GM12878 (cell line): Measurements from ENCODE around the gene FBXO4. TPM values are rescaled to one million over a fixed set of nuclear protein-coding genes. Genes with fewer than 3 reads are reported as not detected.

Experiments
- ATAC-seq: fragments of 200-7000 bp; cut with Tn5 transposase; 3 replicates; pipeline ENCODE4 v1.9.1; 2020; ENCODE audit warnings: mild to moderate bottlenecking, moderate library complexity
- BruUV-seq: library from RNA; stranded (reverse); fragments of 400-500 nt; replicated peaks from 2 replicates; lab custom pipeline; 2021; lab: Mats Ljungman, UMichigan
- CTCF ChIA-PET: fragments of 300-600 bp; sonication (Branson Sonifier 250); formaldehyde crosslinking; extraction: SDS; loops from one replicate; lab custom pipeline; 2021; ENCODE audit warnings: inconsistent platforms; lab: Yijun Ruan, JAX
- POLR2A ChIA-PET: fragments of 350-600 bp; formaldehyde crosslinking; extraction: SDS; loops from one replicate; lab custom pipeline; 2021; ENCODE audit warnings: inconsistent platforms; lab: Charles Lee
- RAD21 ChIA-PET: fragments of 300-600 bp; sonication (Branson Sonifier 250); formaldehyde crosslinking; loops from one replicate; lab custom pipeline; 2023; ENCODE audit warnings: antibody characterized with exemption; ENCODE audit not compliant: unreplicated experiment; lab: Charles Lee
- SMC1A ChIA-PET: fragments of 300-600 bp; sonication (Branson Sonifier 250); formaldehyde crosslinking; loops from one replicate; lab custom pipeline; 2023; ENCODE audit not compliant: unreplicated experiment, uncharacterized antibody; lab: Charles Lee
- DNase-seq: peaks from one replicate; pipeline ENCODE4 v3.0.0-alpha.2; 2011; ENCODE audit warnings: low read depth, low spot score
- FAIRE-seq: peaks from 3 replicates; lab custom pipeline; 2011; peaks lifted over from hg19 to GRCh38; lab: Jason Lieb, UNC
- H2AFZ ChIP-seq: 2 replicates; pipeline ENCODE4 v1.6.0; 2011; ENCODE audit warnings: low read depth, low read length, control low read depth; ENCODE audit not compliant: control insufficient read depth
- H3K27ac ChIP-seq: 2 replicates; pipeline ENCODE4 v1.5.1; 2011; ENCODE audit warnings: control low read depth; ENCODE audit not compliant: control insufficient read depth, insufficient read depth
- H3K27me3 ChIP-seq, 2 experiments: replicated peaks in 1 of 2; 2 replicates each; pipeline versions ENCODE4 v1.6.0 to v1.6.1; 2011; ENCODE audit warnings: low read length in 1 of 2; ENCODE audit not compliant: control insufficient read depth in 2 of 2, insufficient read depth in 2 of 2
- H3K36me3 ChIP-seq, 2 experiments: 2 replicates each; pipeline ENCODE4 v1.5.1; 2011; ENCODE audit warnings: low read length in 1 of 2; ENCODE audit not compliant: control insufficient read depth in 2 of 2, insufficient read depth in 2 of 2
- H3K4me1 ChIP-seq: 2 replicates; pipeline ENCODE4 v1.6.1; 2011; ENCODE audit warnings: mild to moderate bottlenecking, low read length, moderate library complexity, mixed read lengths; ENCODE audit not compliant: control insufficient read depth, insufficient read depth
- H3K4me2 ChIP-seq: 2 replicates; pipeline ENCODE4 v1.6.0; 2011; ENCODE audit warnings: control low read depth; ENCODE audit not compliant: control insufficient read depth, insufficient read depth
- H3K4me3 ChIP-seq: fragments of 200-600 bp; sonication (generic); 2 replicates; pipeline ENCODE4 v1.5.1; 2016
- H3K79me2 ChIP-seq: 2 replicates; pipeline ENCODE4 v1.6.0; 2011; ENCODE audit warnings: low read length; ENCODE audit not compliant: control insufficient read depth, insufficient read depth
- H3K9ac ChIP-seq: 2 replicates; pipeline ENCODE4 v1.8.0; 2011; ENCODE audit warnings: low read length, control low read depth, mixed read lengths; ENCODE audit not compliant: control insufficient read depth, insufficient read depth
- H3K9me3 ChIP-seq: replicated peaks from 3 replicates; pipeline ENCODE4 v1.5.1; 2011; ENCODE audit warnings: mild to moderate bottlenecking, low read length; ENCODE audit not compliant: control insufficient read depth, insufficient read depth
- H4K20me1 ChIP-seq: 2 replicates; pipeline ENCODE4 v1.6.0; 2011; ENCODE audit not compliant: control insufficient read depth, insufficient read depth
- CTCF ChIP-seq, 3 experiments: IDR thresholded peaks in 2 of 3; conservative IDR thresholded peaks in 1 of 3; 2 replicates each; pipeline ENCODE4 v1.5.1; 2011; ENCODE audit warnings: low read depth in 3 of 3, low read length in 3 of 3, mild to moderate bottlenecking in 3 of 3, control low read depth in 2 of 3, moderate library complexity in 2 of 3, inconsistent platforms in 1 of 3, mixed read lengths in 1 of 3; ENCODE audit not compliant: control insufficient read depth in 2 of 3, insufficient read depth in 1 of 3; ENCODE audit errors: extremely low read depth in 1 of 3
- MLLT1 ChIP-seq: fragments of 450-650 bp; IDR thresholded peaks from 2 replicates; pipeline ENCODE4 v1.6.1; 2016; ENCODE audit warnings: mild to moderate bottlenecking
- POLR2A ChIP-seq: IDR thresholded peaks from 2 replicates; pipeline ENCODE4 v1.6.1; 2011; ENCODE audit warnings: low read depth, mild to moderate bottlenecking, low read length
- USF2 ChIP-seq: IDR thresholded peaks from 2 replicates; pipeline ENCODE4 v1.6.1; 2011; ENCODE audit warnings: low read depth, low read length, improper control_type of control experiment, borderline replicate concordance
- WGBS: methylation state at CpG from one replicate; pipeline ENCODE4 v1.1.6; 2016; ENCODE audit warnings: low lambda C conversion rate; ENCODE audit not compliant: insufficient replicate concordance, insufficient coverage; ENCODE audit errors: missing lambda C conversion rate; 5-methylcytosine and 5-hydroxymethylcytosine counted together
- in situ Hi-C: fragments of 300-500 bp; cut with MboI; formaldehyde crosslinking; loops from 9 replicates; pipeline ENCODE4 v1.14.3; 2018; ENCODE audit warnings: mixed read lengths
- intact Hi-C: fragments of 100-400 bp; cut with micrococcal nuclease; formaldehyde crosslinking; loops from one replicate; pipeline ENCODE4 v1.14.2; 2022; ENCODE audit not compliant: unreplicated experiment
- polyA plus RNA-seq, 11 experiments: library from polyadenylated mRNA; depleted of rRNA in 4 of 11; unstranded in 6 of 11; stranded (reverse) in 5 of 11; fragments of >200 nt; fragmentation: Nextera tagmentation in 4 of 11; fragmentation: Illumina TruSeq in 1 of 11; extraction: Ambion mirVana in 4 of 11; extraction: Trizol in 1 of 11; gene quantifications; 1 replicate in 1 of 11; 2 replicates in 10 of 11; pipeline versions ENCODE4 v1.2.1 to v1.2.3, GENCODE V29; 2011 to 2016; ENCODE audit warnings: inconsistent platforms in 2 of 11, missing spikeins in 2 of 11, low read depth in 1 of 11
- total RNA-seq, 4 experiments: library from RNA; depleted of rRNA in 3 of 4; stranded (reverse); fragments of >200 nt in 3 of 4; fragmentation: Illumina TruSeq in 1 of 4; extraction: Trizol in 1 of 4; gene quantifications; 2 replicates each; pipeline versions ENCODE4 v1.2.1 to v1.2.3, GENCODE V29; 2013 to 2021

FBXO4 gene
- total and polyA plus RNA-seq, 10 of the 15 experiments (the other 5 are each of a cell fraction or from before 2014, with no cell fraction given): 7.2 to 30.5 (median 19.6) TPM

- ChIA-PET RAD21 (no interaction called here), CTCF (interaction anchor here (0.7 to 1.7 kb wide), 2 partner anchors 32 to 37 kb away, joined by 4 to 8 read pairs; no protein-coding TSS in a partner anchor), POLR2A (no interaction called here), SMC1A (interaction anchor here (0.5 kb wide), 1 partner anchor 43 kb away, joined by 3 read pairs; no protein-coding TSS in a partner anchor)
- Histone ChIP-seq H3K27me3 (no peaks in the 10 kb centered on the region), H3K79me2 (no peaks in the 10 kb centered on the region), H3K4me1 (peaks cover 6% of the 10 kb centered on the region; the same call in 1 of the 2 replicates), H3K4me3 (no peak overlapping the region), H3K4me2 (no peak overlapping the region), H3K9me3 (peaks cover 3% of the 10 kb centered on the region; the same call in 1 of the 3 replicates), H4K20me1 (no peaks in the 10 kb centered on the region), H3K9ac (no peak overlapping the region), H3K36me3 (no peaks in the 10 kb centered on the region), H3K27ac (no peak overlapping the region), H2AFZ (no peak overlapping the region)
- 3% methylated on average over 2 of the region's 2 CpGs for WGBS
- ATAC-seq (peak; percentile 75), DNase-seq (no peak), FAIRE-seq (no peak)
- no TSS peak for BruUV-seq
- in situ Hi-C loops: no loop called here
- intact Hi-C loops: no loop called here
- TF ChIP-seq USF2 (no peak), MLLT1 (no peak), CTCF (IDR thresholded peaks at IDR 0.05 in 2 of 3, conservative IDR thresholded peaks at IDR 0.05 in 1 of 3; ENCODE audit: control insufficient read depth in 2 of 3, extremely low read depth in 1 of 3, insufficient read depth in 1 of 3, low read depth in 3 of 3, low read length in 3 of 3) (no peak), POLR2A (no peak)
Measured at GRCh38 chr5:41878173-41878572, 46.9 kb upstream of the FBXO4 start.
